ENCODE results near the gene SYS1. TPM values are rescaled to one million over a fixed set of nuclear protein-coding genes. Genes with fewer than 3 reads are reported as not detected.

Gene SYS1
- total and polyA plus RNA-seq, 2 donors (not counting 3 experiments of a cell fraction or from before 2014, with no cell fraction given) = 27.4 to 79.6 TPM

GRCh38 chr20:45410887-45411286 lies 47.9 kb downstream of the SYS1 start:
- peaks cover 9% of the 10 kb centered on the region for H3K4me1 ChIP-seq (ENCODE audit: control insufficient read depth, extremely low read depth, insufficient read depth, low read length)
- TF ChIP-seq JUN (IDR thresholded peaks at IDR 0.05; ENCODE audit: borderline replicate concordance, insufficient read depth, insufficient read length, low read depth) (no peak), POLR2A (IDR thresholded peaks at IDR 0.05; ENCODE audit: low read depth, low read length) (no peak), POLR2AphosphoS5 (IDR thresholded peaks at IDR 0.05; ENCODE audit: insufficient read depth, low read depth, low read length) (no peak), EZH2 (IDR thresholded peaks at IDR 0.05; ENCODE audit: borderline replicate concordance, low read depth, low read length, severe bottlenecking) (no peak), GATA2 (IDR thresholded peaks at IDR 0.05; ENCODE audit: insufficient read depth, insufficient read length, low read depth, low read length) (no peak), MAX (IDR thresholded peaks at IDR 0.05; ENCODE audit: insufficient read depth, insufficient read length) (no peak), MYC (IDR thresholded peaks at IDR 0.05; ENCODE audit: low read depth, low read length) (no peak)
- TF ChIP-seq, protein P1, sequence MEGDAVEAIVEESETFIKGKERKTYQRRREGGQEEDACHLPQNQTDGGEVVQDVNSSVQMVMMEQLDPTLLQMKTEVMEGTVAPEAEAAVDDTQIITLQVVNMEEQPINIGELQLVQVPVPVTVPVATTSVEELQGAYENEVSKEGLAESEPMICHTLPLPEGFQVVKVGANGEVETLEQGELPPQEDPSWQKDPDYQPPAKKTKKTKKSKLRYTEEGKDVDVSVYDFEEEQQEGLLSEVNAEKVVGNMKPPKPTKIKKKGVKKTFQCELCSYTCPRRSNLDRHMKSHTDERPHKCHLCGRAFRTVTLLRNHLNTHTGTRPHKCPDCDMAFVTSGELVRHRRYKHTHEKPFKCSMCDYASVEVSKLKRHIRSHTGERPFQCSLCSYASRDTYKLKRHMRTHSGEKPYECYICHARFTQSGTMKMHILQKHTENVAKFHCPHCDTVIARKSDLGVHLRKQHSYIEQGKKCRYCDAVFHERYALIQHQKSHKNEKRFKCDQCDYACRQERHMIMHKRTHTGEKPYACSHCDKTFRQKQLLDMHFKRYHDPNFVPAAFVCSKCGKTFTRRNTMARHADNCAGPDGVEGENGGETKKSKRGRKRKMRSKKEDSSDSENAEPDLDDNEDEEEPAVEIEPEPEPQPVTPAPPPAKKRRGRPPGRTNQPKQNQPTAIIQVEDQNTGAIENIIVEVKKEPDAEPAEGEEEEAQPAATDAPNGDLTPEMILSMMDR (IDR thresholded peaks at IDR 0.05; ENCODE audit: extremely low read depth in 1 of 2, insufficient read depth in 1 of 2, low read depth in 1 of 2, low read length in 2 of 2) = no peak
- DNase-seq (ENCODE audit: low read depth, low spot score) (no peak), FAIRE-seq (no peak)
- dilution Hi-C loops (cut with MboI; ENCODE audit: extremely low pct_ligation_motif_present, low sequenced_read_pairs) (no loop called here), intact Hi-C loops (cut with micrococcal nuclease) (no loop called here)
- no peaks in the 10 kb centered on the region for H3K9me3 ChIP-seq (replicated peaks; ENCODE audit: control insufficient read depth, insufficient read depth, low read length)
- peaks cover 0 to 3% of the 10 kb centered on the region in 2 experiments for H3K36me3 ChIP-seq (ENCODE audit: control insufficient read depth in 2 of 2, extremely low read depth in 1 of 2, insufficient read depth in 2 of 2, low read length in 2 of 2)
- no peak overlapping the region for H2AFZ ChIP-seq (ENCODE audit: low read depth, low read length)
- no peak overlapping the region for H3K4me3 ChIP-seq (replicated peaks in 1 of 3; ENCODE audit: insufficient read depth in 1 of 3, low read depth in 1 of 3, low read length in 3 of 3)
- POLR2A ChIA-PET = no interaction called here
- CTCF ChIA-PET = interaction anchor here (1.2 to 3.6 kb wide), 2 partner anchors 9 to 37 kb away, joined by 3 to 15 read pairs; no protein-coding TSS in a partner anchor
- H3K27ac ChIP-seq (ENCODE audit: insufficient read depth, low read depth, low read length) = no peak overlapping the region
- H4K20me1 ChIP-seq (replicated peaks; ENCODE audit: control insufficient read depth, extremely low read depth, insufficient read depth, low read length) = no peaks in the 10 kb centered on the region
- H3K79me2 ChIP-seq (ENCODE audit: control insufficient read depth, insufficient read depth, low read length) = no peaks in the 10 kb centered on the region
- H3K9ac ChIP-seq (replicated peaks; ENCODE audit: extremely low read depth, insufficient read depth, low read length) = no peak overlapping the region
- BruUV-seq (replicated peaks) = no TSS peak
- no peaks in the 10 kb centered on the region for H3K9me1 ChIP-seq (replicated peaks; ENCODE audit: control insufficient read depth, extremely low read depth, insufficient read depth, low read length)
- H3K27me3 ChIP-seq (ENCODE audit: control insufficient read depth in 2 of 2, insufficient read depth in 2 of 2, low read length in 2 of 2) = no peaks in the 10 kb centered on the region
- H3K4me2 ChIP-seq (ENCODE audit: insufficient read depth, low read length) = no peak overlapping the region
